ENCODE measurements around the gene CLN6. TPM values are rescaled to one million over a fixed set of nuclear protein-coding genes. Genes with fewer than 3 reads are reported as not detected.
A peak's percentile ranks its signal among the peaks of the same experiment; 100 is the strongest.

Gene CLN6
- total RNA-seq (2022) = 81.6 and 85.7 TPM in 2 replicates
- Bru-seq, nascent RNA = percentile 40 among the genes with signal in this experiment
- BruChase-seq, experiment 1, labeled RNA remaining after a 6-hour chase = percentile 60 among the genes with signal in this experiment
- BruChase-seq, experiment 2, labeled RNA remaining after a 2-hour chase = percentile 55 among the genes with signal in this experiment
- long read RNA-seq, partial matches to known transcripts = 0 of 18 reads
- long read RNA-seq, other reads (novel, unspliced or antisense) = 18 of 18 reads

DNA sequence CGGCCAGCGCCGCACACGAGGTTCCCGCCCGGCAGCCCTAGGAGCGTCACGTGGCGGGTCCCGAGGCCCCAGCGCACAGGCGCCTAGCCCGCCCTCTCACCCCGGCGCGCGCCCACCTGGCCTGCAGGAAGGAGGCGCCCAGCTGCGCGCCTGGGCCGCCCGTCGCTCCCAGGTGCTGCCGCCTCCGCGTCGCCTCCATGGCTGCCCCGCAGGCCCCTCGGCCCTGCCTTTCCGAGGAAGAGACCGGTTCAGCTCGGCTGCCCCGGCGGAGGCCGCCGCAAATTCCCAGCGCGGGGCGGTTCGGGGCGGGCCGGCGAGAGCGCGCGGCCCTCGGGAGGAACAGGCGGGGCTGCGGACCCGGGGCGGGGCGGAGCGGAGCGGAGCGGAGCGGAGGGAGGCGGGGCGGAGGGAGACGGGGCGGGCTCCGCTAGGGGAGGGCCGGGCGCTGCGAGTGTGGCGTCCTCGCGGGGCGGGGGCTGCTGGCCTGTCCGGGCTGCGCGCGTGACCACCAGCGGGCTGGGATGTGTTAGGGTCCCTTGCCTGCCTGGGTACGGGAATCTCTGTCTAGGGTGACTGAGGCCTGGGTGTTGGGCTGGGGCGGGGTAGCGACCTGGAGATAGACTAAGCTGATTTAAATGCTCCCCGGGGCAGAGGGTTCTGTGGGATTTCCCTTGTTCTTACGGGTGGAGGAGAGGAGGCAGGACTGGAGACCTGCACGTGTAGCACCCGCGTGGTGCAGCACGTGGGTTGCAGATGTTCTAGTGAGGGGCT is at the start of gene CLN6:
Gene CLN6 (minus strand): TSS at position 343 of the 771 bp plus-strand sequence. CDS start 144 bp downstream, at position 199.
- peaks cover 10% of the 10 kb centered on the region for H3K27me3 Mint-ChIP-seq (ENCODE audit: unreplicated experiment)
- H3K9me3 Mint-ChIP-seq (ENCODE audit: low read depth, unreplicated experiment) = no peaks in the 10 kb centered on the region
- peak within 1 kb of the TSS; percentile 93 for H3K4me3 Mint-ChIP-seq (ENCODE audit: low read depth, unreplicated experiment)
- peaks cover 28% of the 10 kb centered on the region for H3K4me1 Mint-ChIP-seq (ENCODE audit: low read depth, unreplicated experiment)
- CTCF ChIA-PET = interaction anchor here (0.6 to 2.0 kb wide), 5 partner anchors 24 to 77 kb away, joined by 3 to 10 read pairs (median 3); no protein-coding TSS in a partner anchor
- intact Hi-C loops (cut with micrococcal nuclease; ENCODE audit: unreplicated experiment) = no loop called here
- peak within 1 kb of the TSS; percentile 65 for H3K27ac Mint-ChIP-seq (ENCODE audit: unreplicated experiment)
- peaks cover 34% of the 10 kb centered on the region for H3K36me3 Mint-ChIP-seq (ENCODE audit: insufficient read depth, unreplicated experiment)
- no TSS peak for BruUV-seq (replicated peaks)
- TF ChIP-seq, protein P1, sequence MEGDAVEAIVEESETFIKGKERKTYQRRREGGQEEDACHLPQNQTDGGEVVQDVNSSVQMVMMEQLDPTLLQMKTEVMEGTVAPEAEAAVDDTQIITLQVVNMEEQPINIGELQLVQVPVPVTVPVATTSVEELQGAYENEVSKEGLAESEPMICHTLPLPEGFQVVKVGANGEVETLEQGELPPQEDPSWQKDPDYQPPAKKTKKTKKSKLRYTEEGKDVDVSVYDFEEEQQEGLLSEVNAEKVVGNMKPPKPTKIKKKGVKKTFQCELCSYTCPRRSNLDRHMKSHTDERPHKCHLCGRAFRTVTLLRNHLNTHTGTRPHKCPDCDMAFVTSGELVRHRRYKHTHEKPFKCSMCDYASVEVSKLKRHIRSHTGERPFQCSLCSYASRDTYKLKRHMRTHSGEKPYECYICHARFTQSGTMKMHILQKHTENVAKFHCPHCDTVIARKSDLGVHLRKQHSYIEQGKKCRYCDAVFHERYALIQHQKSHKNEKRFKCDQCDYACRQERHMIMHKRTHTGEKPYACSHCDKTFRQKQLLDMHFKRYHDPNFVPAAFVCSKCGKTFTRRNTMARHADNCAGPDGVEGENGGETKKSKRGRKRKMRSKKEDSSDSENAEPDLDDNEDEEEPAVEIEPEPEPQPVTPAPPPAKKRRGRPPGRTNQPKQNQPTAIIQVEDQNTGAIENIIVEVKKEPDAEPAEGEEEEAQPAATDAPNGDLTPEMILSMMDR (IDR thresholded peaks at IDR 0.05; ENCODE audit: unreplicated experiment) = no peak
- DNase-seq = peak; percentile 90

DNA sequence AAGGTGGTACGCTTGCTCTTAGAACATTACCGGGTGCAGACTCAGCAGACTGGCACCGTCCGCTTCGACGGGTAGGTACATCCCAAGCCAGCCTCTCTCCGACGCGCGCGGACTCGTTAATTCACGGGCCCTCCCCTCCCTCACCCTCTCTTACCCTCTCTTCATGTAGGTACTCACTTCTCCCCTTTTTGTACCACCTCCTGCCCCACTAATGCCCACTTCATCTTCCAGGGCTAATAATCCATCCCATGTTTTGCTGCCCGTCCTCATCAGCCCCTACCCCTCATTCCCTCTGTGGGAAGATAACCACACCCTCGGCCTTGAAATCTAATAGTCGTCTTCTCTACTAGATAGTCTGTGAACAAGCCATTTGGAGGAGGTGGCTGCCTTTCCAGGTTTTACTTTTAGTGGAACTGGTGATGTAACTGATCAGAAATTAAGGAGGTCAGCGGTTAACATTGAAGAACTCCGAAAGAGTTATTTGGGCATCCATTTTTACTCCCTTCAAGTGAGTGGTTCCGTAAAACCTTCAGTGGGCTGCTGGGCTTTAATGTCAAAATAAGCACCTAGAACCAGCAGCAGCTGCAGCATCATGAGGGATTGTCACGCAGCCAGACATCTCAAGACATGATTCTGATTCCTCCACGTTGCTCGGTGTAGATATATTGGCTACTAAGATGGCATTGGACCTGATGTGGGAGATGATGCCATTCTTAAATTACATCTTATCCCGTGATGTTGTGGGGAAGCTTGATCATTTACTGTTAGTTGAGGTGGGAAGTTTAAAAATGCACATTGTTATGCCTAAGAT is 49.3 kb upstream of the CLN6 start:
- Mint-ChIP-seq H3K27ac (ENCODE audit: unreplicated experiment) (peak overlapping the region; percentile 96), H3K36me3 (ENCODE audit: insufficient read depth, unreplicated experiment) (peaks cover 42% of the 10 kb centered on the region), H3K4me3 (ENCODE audit: low read depth, unreplicated experiment) (peak overlapping the region; percentile 98), H3K4me1 (ENCODE audit: low read depth, unreplicated experiment) (peaks cover 60% of the 10 kb centered on the region), H3K27me3 (ENCODE audit: unreplicated experiment) (no peaks in the 10 kb centered on the region), H3K9me3 (ENCODE audit: low read depth, unreplicated experiment) (no peaks in the 10 kb centered on the region)
- TF ChIP-seq, protein P1 (IDR thresholded peaks at IDR 0.05; ENCODE audit: unreplicated experiment) = no peak
- DNase-seq = no peak
- BruUV-seq (replicated peaks) = TSS peak; percentile 45
- CTCF ChIA-PET = interaction anchor here (0.6 to 1.6 kb wide), 2 partner anchors 13 to 188 kb away, joined by 3 to 5 read pairs; no protein-coding TSS in a partner anchor
- intact Hi-C loops (cut with micrococcal nuclease; ENCODE audit: unreplicated experiment) = no loop called here

DNA sequence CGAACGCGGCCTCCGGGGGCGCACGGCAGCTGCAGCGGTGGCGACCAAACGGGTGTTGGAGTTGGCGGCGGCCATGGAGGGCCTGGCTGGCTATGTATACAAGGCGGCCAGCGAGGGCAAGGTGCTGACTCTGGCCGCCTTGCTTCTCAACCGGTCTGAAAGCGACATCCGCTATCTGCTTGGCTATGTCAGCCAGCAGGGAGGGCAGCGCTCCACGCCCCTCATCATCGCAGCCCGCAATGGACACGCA is 48.7 kb upstream of the CLN6 start:
- Mint-ChIP-seq H3K36me3 (ENCODE audit: insufficient read depth, unreplicated experiment) (peaks cover 42% of the 10 kb centered on the region), H3K4me3 (ENCODE audit: low read depth, unreplicated experiment) (peak overlapping the region; percentile 98), H3K4me1 (ENCODE audit: low read depth, unreplicated experiment) (peaks cover 65% of the 10 kb centered on the region), H3K27me3 (ENCODE audit: unreplicated experiment) (no peaks in the 10 kb centered on the region), H3K27ac (ENCODE audit: unreplicated experiment) (peak overlapping the region; percentile 96), H3K9me3 (ENCODE audit: low read depth, unreplicated experiment) (no peaks in the 10 kb centered on the region)
- DNase-seq = no peak
- TF ChIP-seq, protein P1 (IDR thresholded peaks at IDR 0.05; ENCODE audit: unreplicated experiment) = peak; percentile 35
- intact Hi-C loops (cut with micrococcal nuclease; ENCODE audit: unreplicated experiment) = no loop called here
- CTCF ChIA-PET = interaction anchor here (1.2 to 1.8 kb wide), 4 partner anchors 13 to 28 kb away, joined by 3 to 15 read pairs (median 4); no protein-coding TSS in a partner anchor
- BruUV-seq (replicated peaks) = no TSS peak

DNA sequence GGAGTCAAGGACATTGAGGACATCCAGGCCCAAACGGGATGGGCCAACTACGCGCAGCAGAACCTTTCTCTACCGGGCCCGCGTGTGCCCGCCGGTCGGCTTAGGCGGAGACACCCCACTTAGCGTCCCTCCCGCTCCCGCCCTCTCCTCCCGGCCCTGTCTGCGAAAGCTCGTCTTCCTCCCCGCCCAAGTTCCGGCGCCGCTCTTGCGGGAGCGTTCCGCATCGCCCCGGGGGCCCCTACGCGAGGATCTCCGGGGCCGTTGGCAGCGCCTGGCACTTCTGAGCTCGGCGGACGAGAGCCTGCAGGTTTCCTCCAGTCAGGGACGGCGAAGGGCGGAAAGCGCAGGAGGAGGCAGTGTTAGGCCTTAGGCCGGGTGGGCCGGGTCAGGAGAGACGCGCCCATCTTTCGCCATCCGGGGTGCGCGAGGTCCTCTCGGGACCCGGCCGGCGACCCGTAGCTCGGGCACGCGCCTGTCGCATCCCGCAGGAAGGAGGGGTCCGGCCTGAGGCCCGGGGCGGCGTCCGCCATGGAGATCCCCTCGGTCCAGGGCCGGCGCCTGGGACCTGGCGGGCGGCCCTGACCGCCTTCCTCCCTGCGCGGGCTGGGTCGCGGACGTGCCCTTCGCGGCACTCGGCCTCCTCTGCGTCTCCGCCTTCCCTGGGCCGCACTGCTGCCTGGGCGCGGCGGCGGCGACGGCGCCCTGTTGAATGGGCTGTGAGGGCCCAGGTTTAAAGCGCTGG is 48.2 kb upstream of the CLN6 start, which contains the start of gene FEM1B:
Gene FEM1B (plus strand): TSS at position 143 of the 742 bp plus-strand sequence. CDS start 673 bp downstream, outside the sequence.
- intact Hi-C loops (cut with micrococcal nuclease; ENCODE audit: unreplicated experiment) = no loop called here
- BruUV-seq (replicated peaks) = no TSS peak
- Mint-ChIP-seq H3K27ac (ENCODE audit: unreplicated experiment) (peak within 1 kb of the TSS; percentile 96), H3K4me3 (ENCODE audit: low read depth, unreplicated experiment) (peak within 1 kb of the TSS; percentile 98), H3K36me3 (ENCODE audit: insufficient read depth, unreplicated experiment) (peaks cover 42% of the 10 kb centered on the region), H3K4me1 (ENCODE audit: low read depth, unreplicated experiment) (peaks cover 70% of the 10 kb centered on the region), H3K27me3 (ENCODE audit: unreplicated experiment) (no peaks in the 10 kb centered on the region), H3K9me3 (ENCODE audit: low read depth, unreplicated experiment) (no peaks in the 10 kb centered on the region)
- CTCF ChIA-PET = interaction anchor here (1.2 to 1.8 kb wide), 4 partner anchors 14 to 29 kb away, joined by 3 to 15 read pairs (median 4); no protein-coding TSS in a partner anchor
- peak; percentile 93 for DNase-seq
- TF ChIP-seq, protein P1 (IDR thresholded peaks at IDR 0.05; ENCODE audit: unreplicated experiment) = no peak
